GM23338 (cell line): ENCODE results near the gene FNDC3B. TPM values are rescaled to one million over a fixed set of nuclear protein-coding genes. Genes with fewer than 3 reads are reported as not detected.

ENCODE experiments used
- ATAC-seq: fragments of 200-7000 bp; cut with Tn5 transposase; 3 replicates; pipeline ENCODE4 v1.9.1; 2020
- DNase-seq: peaks from one replicate; pipeline ENCODE4 v3.0.0-alpha.2; 2015; ENCODE audit warnings: low spot score
- H2AFZ ChIP-seq: fragments of 200-600 bp; sonication (generic); 2 replicates; pipeline ENCODE4 v1.8.0; 2016; ENCODE audit warnings: antibody characterized with exemption, mild to moderate bottlenecking, moderate library complexity
- H3F3A ChIP-seq: fragments of 200-600 bp; sonication (generic); replicated peaks from 2 replicates; pipeline ENCODE4 v1.8.0; 2017; ENCODE audit warnings: antibody characterized with exemption, mixed run types, low read depth
- H3K27ac ChIP-seq: fragments of 200-600 bp; sonication (generic); 2 replicates; pipeline ENCODE4 v1.6.1; 2016; ENCODE audit warnings: low read depth
- H3K27me3 ChIP-seq: fragments of 200-600 bp; sonication (generic); 2 replicates; pipeline ENCODE4 v1.8.0; 2016; ENCODE audit warnings: mild to moderate bottlenecking, mixed run types, moderate library complexity; ENCODE audit not compliant: insufficient read depth
- H3K36me3 ChIP-seq: fragments of 200-600 bp; sonication (generic); 2 replicates; pipeline ENCODE4 v1.8.0; 2016; ENCODE audit warnings: mild to moderate bottlenecking; ENCODE audit not compliant: insufficient read depth
- H3K4me1 ChIP-seq: fragments of 200-600 bp; sonication (generic); 2 replicates; pipeline ENCODE4 v1.8.0; 2016; ENCODE audit warnings: mild to moderate bottlenecking, moderate library complexity; ENCODE audit not compliant: insufficient read depth
- H3K4me2 ChIP-seq: fragments of 200-600 bp; sonication (generic); 2 replicates; pipeline ENCODE4 v1.7.1; 2017; ENCODE audit warnings: mixed run types
- H3K4me3 ChIP-seq: fragments of 200-600 bp; sonication (generic); 2 replicates; pipeline ENCODE4 v1.6.1; 2016; ENCODE audit warnings: mixed run types
- H3K79me2 ChIP-seq: fragments of 200-600 bp; sonication (generic); replicated peaks from 2 replicates; pipeline ENCODE4 v1.8.0; 2017; ENCODE audit warnings: mild to moderate bottlenecking; ENCODE audit not compliant: insufficient read depth
- H3K9me2 ChIP-seq: fragments of 200-600 bp; sonication (generic); 2 replicates; pipeline ENCODE4 v1.8.0; 2017; ENCODE audit not compliant: insufficient read depth
- H4K20me1 ChIP-seq: fragments of 200-600 bp; sonication (generic); replicated peaks from 2 replicates; pipeline ENCODE4 v1.8.0; 2017; ENCODE audit warnings: mild to moderate bottlenecking; ENCODE audit not compliant: insufficient read depth
- H3K27ac Mint-ChIP-seq: 2 replicates; pipeline ENCODE4 v1.8.0; 2020; ENCODE audit warnings: inconsistent platforms, mild to moderate bottlenecking, moderate library complexity, mixed read lengths
- H3K27me3 Mint-ChIP-seq: 3 replicates; pipeline ENCODE4 v1.8.0; 2022; ENCODE audit warnings: low read depth, mild to moderate bottlenecking, moderate library complexity, mixed read lengths, inconsistent platforms; ENCODE audit not compliant: insufficient read depth, poor library complexity
- H3K36me3 Mint-ChIP-seq: 3 replicates; pipeline ENCODE4 v1.8.0; 2021; ENCODE audit warnings: low read depth, mild to moderate bottlenecking, inconsistent platforms, moderate library complexity, mixed read lengths
- H3K4me1 Mint-ChIP-seq: 3 replicates; pipeline ENCODE4 v1.8.0; 2020; ENCODE audit warnings: mild to moderate bottlenecking, inconsistent platforms, mixed read lengths
- H3K4me3 Mint-ChIP-seq: 3 replicates; pipeline ENCODE4 v1.8.0; 2021; ENCODE audit warnings: moderate library complexity, mild to moderate bottlenecking, inconsistent platforms, mixed read lengths
- H3K9me3 Mint-ChIP-seq: 3 replicates; pipeline ENCODE4 v1.8.0; 2020; ENCODE audit warnings: moderate library complexity, mild to moderate bottlenecking, inconsistent platforms, mixed read lengths
- CREB1 ChIP-seq: fragments of 250-450 bp; sonication (Bioruptor Pico); IDR thresholded peaks from 2 replicates; pipeline ENCODE4 v1.5.0; 2020; ENCODE audit warnings: low read depth, mild to moderate bottlenecking, moderate library complexity
- CTCF ChIP-seq, 2 experiments: fragments of 200-600 bp in 1 of 2; sonication (generic) in 1 of 2; conservative IDR thresholded peaks; 2 replicates each; pipeline versions ENCODE4 v1.5.1 to v1.6.1; 2016 to 2017; ENCODE audit warnings: antibody characterized with exemption in 2 of 2, low read depth in 2 of 2, mild to moderate bottlenecking in 2 of 2, moderate library complexity in 1 of 2
- ETS1 ChIP-seq: IDR thresholded peaks from 2 replicates; pipeline ENCODE4 v1.6.1; 2016; ENCODE audit warnings: antibody characterized with exemption
- EZH2 ChIP-seq: fragments of 200-600 bp; sonication (generic); IDR thresholded peaks from one replicate; pipeline ENCODE4 v1.8.0; 2017; ENCODE audit warnings: antibody characterized with exemption, mild to moderate bottlenecking, low read depth; ENCODE audit not compliant: unreplicated experiment
- EZH2phosphoT487 ChIP-seq: fragments of 200-600 bp; sonication (generic); IDR thresholded peaks from one replicate; pipeline ENCODE4 v1.8.1; 2018; ENCODE audit warnings: antibody characterized with exemption; ENCODE audit not compliant: unreplicated experiment
- JUNB ChIP-seq: IDR thresholded peaks from one replicate; pipeline ENCODE4 v1.6.1; 2016; ENCODE audit warnings: antibody characterized with exemption; ENCODE audit not compliant: unreplicated experiment
- NANOG ChIP-seq: IDR thresholded peaks from 2 replicates; pipeline ENCODE4 v1.6.1; 2016; ENCODE audit warnings: antibody characterized with exemption, borderline replicate concordance
- POLR2AphosphoS5 ChIP-seq: IDR thresholded peaks from 2 replicates; pipeline ENCODE4 v1.6.1; 2016; ENCODE audit warnings: antibody characterized with exemption, low read depth
- REST ChIP-seq: IDR thresholded peaks from one replicate; pipeline ENCODE4 v1.6.1; 2018; ENCODE audit warnings: antibody characterized with exemption; ENCODE audit not compliant: unreplicated experiment
- STAT1 ChIP-seq: IDR thresholded peaks from one replicate; pipeline ENCODE4 v1.6.1; 2016; ENCODE audit warnings: antibody characterized with exemption; ENCODE audit not compliant: unreplicated experiment
- ZNF114 ChIP-seq: fragments of 250-450 bp; sonication (Bioruptor Pico); IDR thresholded peaks from 2 replicates; pipeline ENCODE4 v1.5.0; 2020; ENCODE audit warnings: mild to moderate bottlenecking, moderate library complexity
- ZNF331 ChIP-seq: fragments of 250-450 bp; sonication (Bioruptor Pico); IDR thresholded peaks from 2 replicates; pipeline ENCODE4 v1.5.0; 2020; ENCODE audit warnings: low read depth, mild to moderate bottlenecking, moderate library complexity
- polyA plus RNA-seq: library from polyadenylated mRNA; unstranded; fragments of >200 nt; fragmentation: Nextera tagmentation; extraction: Ambion mirVana; gene quantifications from 2 replicates; pipeline ENCODE4 v1.2.1, GENCODE V29; 2016
- total RNA-seq: library from RNA; depleted of rRNA; stranded (reverse); fragments of >200 nt; shearing (Covaris generic); gene quantifications from 2 replicates; pipeline ENCODE4 v1.2.3, GENCODE V29; 2014
- TF ChIP-seq, protein P1 (sequence below): fragments of 250-450 bp; sonication (Bioruptor Pico); IDR thresholded peaks from 2 replicates; pipeline ENCODE4 v1.5.0; 2020; ENCODE audit warnings: mild to moderate bottlenecking, moderate library complexity

The FNDC3B gene
- total and polyA plus RNA-seq, 2 experiments from 2014 or later: 19.1 to 55.4 TPM

- Histone ChIP-seq H3K79me2 (no peaks in the 10 kb centered on the region), H3K4me1 (no peaks in the 10 kb centered on the region), H3K4me3 (no peak overlapping the region), H3K27me3 (no peaks in the 10 kb centered on the region), H4K20me1 (no peaks in the 10 kb centered on the region), H3K4me2 (no peak overlapping the region), H3K9me2 (no peaks in the 10 kb centered on the region), H3K36me3 (peaks cover 9% of the 10 kb centered on the region; the same call in 1 of the 2 replicates), H3K27ac (no peak overlapping the region), H2AFZ (no peak overlapping the region), H3F3A (no peaks in the 10 kb centered on the region)
- DNase-seq (no peak), ATAC-seq (no peak)
- Mint-ChIP-seq H3K27ac (peak overlapping the region; percentile 53; the same call in 1 of the 2 replicates), H3K27me3 (no peaks in the 10 kb centered on the region), H3K9me3 (peaks cover 5% of the 10 kb centered on the region; the same call in 2 of the 3 replicates), H3K4me1 (peaks cover 3% of the 10 kb centered on the region; the same call in 1 of the 3 replicates), H3K4me3 (no peak overlapping the region), H3K36me3 (peaks cover 34% of the 10 kb centered on the region)
- TF ChIP-seq CTCF (conservative IDR thresholded peaks at IDR 0.05; ENCODE audit: low read depth in 2 of 2) (no peak), STAT1 (no peak), EZH2phosphoT487 (no peak), ETS1 (no peak), REST (no peak), JUNB (no peak), ZNF331 (CRISPR knock-in tag) (no peak), ZNF114 (CRISPR knock-in tag) (no peak), POLR2AphosphoS5 (no peak), CREB1 (CRISPR knock-in tag) (no peak), EZH2 (no peak), NANOG (no peak)
- TF ChIP-seq, protein P1, sequence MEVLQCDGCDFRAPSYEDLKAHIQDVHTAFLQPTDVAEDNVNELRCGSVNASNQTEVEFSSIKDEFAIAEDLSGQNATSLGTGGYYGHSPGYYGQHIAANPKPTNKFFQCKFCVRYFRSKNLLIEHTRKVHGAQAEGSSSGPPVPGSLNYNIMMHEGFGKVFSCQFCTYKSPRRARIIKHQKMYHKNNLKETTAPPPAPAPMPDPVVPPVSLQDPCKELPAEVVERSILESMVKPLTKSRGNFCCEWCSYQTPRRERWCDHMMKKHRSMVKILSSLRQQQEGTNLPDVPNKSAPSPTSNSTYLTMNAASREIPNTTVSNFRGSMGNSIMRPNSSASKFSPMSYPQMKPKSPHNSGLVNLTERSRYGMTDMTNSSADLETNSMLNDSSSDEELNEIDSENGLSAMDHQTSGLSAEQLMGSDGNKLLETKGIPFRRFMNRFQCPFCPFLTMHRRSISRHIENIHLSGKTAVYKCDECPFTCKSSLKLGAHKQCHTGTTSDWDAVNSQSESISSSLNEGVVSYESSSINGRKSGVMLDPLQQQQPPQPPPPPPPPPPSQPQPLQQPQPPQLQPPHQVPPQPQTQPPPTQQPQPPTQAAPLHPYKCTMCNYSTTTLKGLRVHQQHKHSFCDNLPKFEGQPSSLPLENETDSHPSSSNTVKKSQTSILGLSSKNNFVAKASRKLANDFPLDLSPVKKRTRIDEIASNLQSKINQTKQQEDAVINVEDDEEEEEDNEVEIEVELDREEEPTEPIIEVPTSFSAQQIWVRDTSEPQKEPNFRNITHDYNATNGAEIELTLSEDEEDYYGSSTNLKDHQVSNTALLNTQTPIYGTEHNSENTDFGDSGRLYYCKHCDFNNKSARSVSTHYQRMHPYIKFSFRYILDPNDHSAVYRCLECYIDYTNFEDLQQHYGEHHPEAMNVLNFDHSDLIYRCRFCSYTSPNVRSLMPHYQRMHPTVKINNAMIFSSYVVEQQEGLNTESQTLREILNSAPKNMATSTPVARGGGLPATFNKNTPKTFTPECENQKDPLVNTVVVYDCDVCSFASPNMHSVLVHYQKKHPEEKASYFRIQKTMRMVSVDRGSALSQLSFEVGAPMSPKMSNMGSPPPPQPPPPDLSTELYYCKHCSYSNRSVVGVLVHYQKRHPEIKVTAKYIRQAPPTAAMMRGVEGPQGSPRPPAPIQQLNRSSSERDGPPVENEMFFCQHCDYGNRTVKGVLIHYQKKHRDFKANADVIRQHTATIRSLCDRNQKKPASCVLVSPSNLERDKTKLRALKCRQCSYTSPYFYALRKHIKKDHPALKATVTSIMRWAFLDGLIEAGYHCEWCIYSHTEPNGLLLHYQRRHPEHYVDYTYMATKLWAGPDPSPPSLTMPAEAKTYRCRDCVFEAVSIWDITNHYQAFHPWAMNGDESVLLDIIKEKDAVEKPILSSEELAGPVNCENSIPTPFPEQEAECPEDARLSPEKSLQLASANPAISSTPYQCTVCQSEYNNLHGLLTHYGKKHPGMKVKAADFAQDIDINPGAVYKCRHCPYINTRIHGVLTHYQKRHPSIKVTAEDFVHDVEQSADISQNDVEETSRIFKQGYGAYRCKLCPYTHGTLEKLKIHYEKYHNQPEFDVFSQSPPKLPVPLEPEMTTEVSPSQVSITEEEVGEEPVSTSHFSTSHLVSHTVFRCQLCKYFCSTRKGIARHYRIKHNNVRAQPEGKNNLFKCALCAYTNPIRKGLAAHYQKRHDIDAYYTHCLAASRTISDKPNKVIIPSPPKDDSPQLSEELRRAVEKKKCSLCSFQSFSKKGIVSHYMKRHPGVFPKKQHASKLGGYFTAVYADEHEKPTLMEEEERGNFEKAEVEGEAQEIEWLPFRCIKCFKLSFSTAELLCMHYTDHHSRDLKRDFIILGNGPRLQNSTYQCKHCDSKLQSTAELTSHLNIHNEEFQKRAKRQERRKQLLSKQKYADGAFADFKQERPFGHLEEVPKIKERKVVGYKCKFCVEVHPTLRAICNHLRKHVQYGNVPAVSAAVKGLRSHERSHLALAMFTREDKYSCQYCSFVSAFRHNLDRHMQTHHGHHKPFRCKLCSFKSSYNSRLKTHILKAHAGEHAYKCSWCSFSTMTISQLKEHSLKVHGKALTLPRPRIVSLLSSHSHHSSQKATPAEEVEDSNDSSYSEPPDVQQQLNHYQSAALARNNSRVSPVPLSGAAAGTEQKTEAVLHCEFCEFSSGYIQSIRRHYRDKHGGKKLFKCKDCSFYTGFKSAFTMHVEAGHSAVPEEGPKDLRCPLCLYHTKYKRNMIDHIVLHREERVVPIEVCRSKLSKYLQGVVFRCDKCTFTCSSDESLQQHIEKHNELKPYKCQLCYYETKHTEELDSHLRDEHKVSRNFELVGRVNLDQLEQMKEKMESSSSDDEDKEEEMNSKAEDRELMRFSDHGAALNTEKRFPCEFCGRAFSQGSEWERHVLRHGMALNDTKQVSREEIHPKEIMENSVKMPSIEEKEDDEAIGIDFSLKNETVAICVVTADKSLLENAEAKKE (CRISPR knock-in tag): no peak
Observed at GRCh38 chr3:172384836-172385235, 345.5 kb downstream of the FNDC3B start.
